GM12891 (cell line): Measurements from ENCODE around the gene PRDX6.

Source experiments
- PAX5 ChIP-seq: IDR thresholded peaks from 2 replicates; pipeline ENCODE4 v1.6.1; 2011; ENCODE audit warnings: low read length, moderate library complexity, mild to moderate bottlenecking; ENCODE audit not compliant: insufficient read depth, severe bottlenecking
- POLR2A ChIP-seq: IDR thresholded peaks from 2 replicates; pipeline ENCODE4 v1.6.1; 2011; ENCODE audit warnings: low read depth, low read length, control low read depth
- POLR2AphosphoS5 ChIP-seq: IDR thresholded peaks from 2 replicates; pipeline ENCODE4 v1.6.1; 2011; ENCODE audit warnings: low read depth, low read length, control low read depth
- POU2F2 ChIP-seq: IDR thresholded peaks from 2 replicates; pipeline ENCODE4 v1.6.1; 2011; ENCODE audit warnings: low read depth, mild to moderate bottlenecking, control low read depth, low read length, moderate library complexity
- SPI1 ChIP-seq: IDR thresholded peaks from 2 replicates; pipeline ENCODE4 v1.6.1; 2011; ENCODE audit warnings: low read depth, low read length, control low read depth
- TAF1 ChIP-seq: IDR thresholded peaks from 2 replicates; pipeline ENCODE4 v1.6.1; 2011; ENCODE audit warnings: low read depth, low read length, control low read depth

- TF ChIP-seq POLR2A = no peak
- no peak for TF ChIP-seq POLR2AphosphoS5
- TF ChIP-seq POU2F2 = no peak
- TF ChIP-seq TAF1 = no peak
- TF ChIP-seq SPI1 = no peak
- no peak for TF ChIP-seq PAX5
These were observed 12.0 kb downstream of the PRDX6 start for GRCh38 chr1:173489149-173489600.
